ENCODE data around the gene PTPN14.

The PTPN14 gene

GRCh38 chr1:214449371-214449770 is 102.0 kb downstream of the PTPN14 start:
- DNase-seq: no peak

GRCh38 chr1:214448536-214448935 is 102.9 kb downstream of the PTPN14 start:
- DNase-seq: no peak

DNA sequence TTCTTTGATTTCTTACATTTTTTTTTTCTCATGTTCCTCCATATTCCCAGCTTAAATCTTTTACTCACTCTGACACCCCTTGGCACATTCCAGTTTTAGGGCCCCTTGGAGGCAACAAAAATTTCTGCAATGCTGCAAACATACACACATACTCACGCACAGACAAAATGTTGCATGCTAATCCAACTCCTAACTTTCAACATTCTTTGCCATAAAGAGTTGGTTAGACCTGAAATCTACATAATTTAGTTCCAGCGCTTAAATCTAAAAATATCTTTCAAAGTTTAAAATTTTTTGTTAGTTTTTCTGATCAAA is 103.9 kb downstream of the PTPN14 start:
- no peak for DNase-seq

- no peak for DNase-seq
These were observed 104.4 kb downstream of the PTPN14 start for GRCh38 chr1:214446772-214447556.

GRCh38 chr1:214445831-214446614 is 105.4 kb downstream of the PTPN14 start:
- no peak for DNase-seq

DNA sequence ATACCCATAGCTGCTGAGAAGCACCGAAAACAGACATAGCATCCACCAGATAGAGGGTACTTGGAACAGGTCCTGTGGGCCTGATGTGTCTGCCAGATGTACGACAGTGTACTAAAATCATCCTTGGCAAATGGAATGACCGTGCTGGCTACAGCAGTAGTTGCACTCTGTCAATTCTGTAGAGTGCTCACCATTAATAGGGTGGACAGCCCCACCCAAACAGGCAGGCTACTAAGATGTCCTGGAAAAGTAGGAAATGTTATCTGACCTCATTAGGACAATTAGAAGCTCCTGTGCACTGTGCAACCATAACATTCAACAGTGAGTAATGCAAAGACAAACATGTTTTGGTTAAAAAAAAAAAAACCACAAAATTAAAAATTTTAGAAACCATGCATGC is 106.2 kb downstream of the PTPN14 start:
- no peak for DNase-seq

DNA sequence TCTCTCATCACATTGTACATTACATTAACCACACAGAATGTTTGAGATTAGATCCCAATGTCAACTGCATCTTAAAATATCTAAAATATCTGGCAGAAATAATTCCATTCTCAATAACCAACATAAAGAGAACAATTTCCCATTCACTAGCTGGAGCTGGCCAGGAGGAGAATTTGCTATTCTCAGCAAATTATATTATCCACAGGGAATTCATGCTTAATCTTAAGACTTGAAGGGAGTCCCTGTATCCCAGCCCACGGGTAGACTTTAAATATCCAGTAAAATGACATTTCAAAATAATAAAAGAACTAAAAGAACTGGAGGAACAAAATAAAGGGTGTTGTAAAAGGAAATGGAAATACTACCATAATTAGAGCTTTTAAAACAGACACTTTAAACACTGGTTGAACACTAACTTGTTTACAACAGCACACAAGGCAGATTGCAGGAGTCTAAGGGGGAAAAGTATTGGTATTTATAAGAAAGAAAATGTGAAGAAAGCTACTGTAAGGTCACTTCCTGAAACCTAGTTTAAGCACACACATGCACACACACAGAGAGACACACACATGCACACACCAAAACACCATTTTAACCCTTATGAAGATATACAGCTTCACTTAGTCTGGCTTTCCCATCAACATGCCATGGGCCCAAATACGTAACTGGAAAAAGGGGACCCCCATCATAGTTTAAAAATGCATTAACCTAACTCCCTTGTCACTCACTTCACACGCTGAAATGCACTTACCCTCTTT is 107.0 kb downstream of the PTPN14 start:
- no peak for DNase-seq

GRCh38 chr1:214441119-214441518 is 110.3 kb downstream of the PTPN14 start:
- DNase-seq: no peak

- no peak for DNase-seq
These were observed 111.0 kb downstream of the PTPN14 start for GRCh38 chr1:214440219-214440965.

DNA sequence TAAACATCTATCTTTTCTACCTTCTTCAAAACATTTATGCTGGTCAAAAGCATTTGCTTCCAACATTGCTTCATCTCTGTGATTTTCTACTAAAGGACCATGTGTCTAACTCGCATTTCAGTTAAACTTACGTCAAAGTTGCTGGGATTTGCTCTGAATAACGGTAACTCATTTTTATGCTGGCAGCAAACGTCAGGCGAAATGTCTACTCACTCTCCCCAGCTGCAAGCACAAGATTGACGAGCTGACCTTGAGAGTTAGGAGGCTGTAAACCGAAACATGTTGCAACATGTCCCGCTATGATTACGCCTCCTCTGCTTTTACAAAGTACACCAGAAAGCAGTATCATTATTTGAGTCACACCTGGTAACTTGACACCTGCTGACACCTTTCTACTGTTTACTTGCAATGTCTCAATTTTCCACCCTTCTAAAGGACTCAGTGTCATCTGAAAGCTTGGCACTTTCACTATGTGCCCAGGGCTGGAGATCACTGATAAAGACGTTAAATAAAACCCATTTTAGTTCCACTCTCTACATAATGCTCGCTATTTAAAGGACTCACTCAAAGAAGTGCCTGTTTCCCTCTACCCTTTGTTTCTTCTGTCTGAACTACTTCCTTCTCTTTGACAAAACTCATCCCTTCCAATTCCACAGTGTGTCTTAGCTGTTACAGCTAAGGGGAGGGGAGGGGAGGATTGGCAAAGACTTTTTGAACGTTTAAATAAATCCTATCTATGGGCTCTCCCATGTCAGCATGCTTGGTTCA is 111.9 kb downstream of the PTPN14 start:
- no peak for DNase-seq

DNA sequence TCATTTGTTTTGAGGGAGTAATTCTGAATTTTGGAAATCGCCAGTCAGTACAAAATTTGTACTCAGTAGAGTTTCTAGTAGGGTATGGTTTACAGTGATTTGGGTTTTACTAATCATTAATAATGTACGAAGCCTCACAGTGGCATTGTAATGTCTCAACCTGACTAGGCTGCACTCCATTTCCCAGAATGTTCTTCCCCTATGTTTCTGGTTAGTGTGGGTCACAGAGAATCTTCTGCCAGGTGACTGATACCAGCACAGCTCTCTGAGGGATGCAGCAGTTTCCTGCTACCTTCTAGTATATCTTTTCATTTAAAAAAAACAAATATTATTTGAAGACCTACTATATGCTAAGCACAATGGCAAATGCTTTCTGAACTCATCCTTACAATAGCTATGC is 112.9 kb downstream of the PTPN14 start:
- no peak for DNase-seq

- no peak for DNase-seq
These were observed 113.3 kb downstream of the PTPN14 start for GRCh38 chr1:214438075-214438474.

GRCh38 chr1:214435867-214436266 is 115.5 kb downstream of the PTPN14 start:
- DNase-seq: no peak

GRCh38 chr1:214432245-214432644 is 119.2 kb downstream of the PTPN14 start:
- DNase-seq: no peak

GRCh38 chr1:214429951-214430770 is 121.2 kb downstream of the PTPN14 start:
- no peak for DNase-seq

DNA sequence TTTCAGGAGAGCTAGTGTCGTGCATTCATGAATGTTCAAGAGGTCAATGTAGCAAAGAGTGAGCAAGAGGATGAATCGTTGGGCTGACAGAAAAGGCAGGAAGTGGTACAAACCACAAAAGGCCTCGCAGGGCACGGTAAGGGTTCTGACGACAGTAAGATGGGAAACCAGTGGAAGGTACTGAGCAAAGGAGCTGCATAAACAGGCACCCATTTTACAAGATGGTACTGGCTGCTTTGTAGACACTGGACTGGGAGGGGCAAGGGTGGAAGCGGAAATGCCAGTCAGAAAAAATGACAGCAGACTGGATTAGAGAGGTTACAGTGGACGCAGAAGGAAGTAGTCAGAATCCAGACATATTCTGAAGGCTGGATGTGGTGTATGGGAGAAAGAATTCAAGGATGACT is 123.5 kb downstream of the PTPN14 start:
- DNase-seq: peak; percentile 26

- no peak for DNase-seq
These were observed 125.0 kb downstream of the PTPN14 start for GRCh38 chr1:214426426-214426812.

DNA sequence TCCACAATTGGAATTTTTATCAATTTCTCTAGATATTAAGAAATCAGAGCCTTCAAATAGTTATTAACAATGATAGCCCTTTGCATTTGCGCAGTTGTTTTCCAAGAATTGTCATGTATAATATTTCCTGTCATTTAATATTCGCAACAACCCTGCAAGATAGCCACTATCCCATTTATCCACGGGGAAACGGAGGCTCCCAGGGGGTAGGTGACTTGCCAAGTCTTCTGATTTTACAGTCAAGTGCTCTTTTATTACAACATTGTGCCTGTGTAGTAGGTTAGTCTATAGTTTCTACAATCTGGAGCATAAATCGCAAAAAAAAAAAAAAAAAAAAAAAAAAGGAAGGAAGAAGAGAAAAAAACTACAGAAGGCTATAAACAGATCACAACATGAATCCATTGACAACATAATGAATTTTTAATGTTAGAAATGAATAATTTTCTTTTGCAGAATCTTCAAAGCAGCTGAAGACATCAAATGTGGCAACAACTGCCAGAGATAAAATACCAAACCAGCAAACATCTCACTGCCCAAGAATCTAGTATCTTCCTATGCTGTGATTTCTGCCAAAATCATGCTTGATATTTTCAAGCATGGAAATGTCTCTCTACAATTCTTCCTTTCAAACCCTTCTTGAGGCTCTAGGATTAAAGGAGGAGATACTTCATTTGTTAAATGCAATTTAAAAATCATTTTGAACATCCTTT is 125.5 kb downstream of the PTPN14 start:
- no peak for DNase-seq

DNA sequence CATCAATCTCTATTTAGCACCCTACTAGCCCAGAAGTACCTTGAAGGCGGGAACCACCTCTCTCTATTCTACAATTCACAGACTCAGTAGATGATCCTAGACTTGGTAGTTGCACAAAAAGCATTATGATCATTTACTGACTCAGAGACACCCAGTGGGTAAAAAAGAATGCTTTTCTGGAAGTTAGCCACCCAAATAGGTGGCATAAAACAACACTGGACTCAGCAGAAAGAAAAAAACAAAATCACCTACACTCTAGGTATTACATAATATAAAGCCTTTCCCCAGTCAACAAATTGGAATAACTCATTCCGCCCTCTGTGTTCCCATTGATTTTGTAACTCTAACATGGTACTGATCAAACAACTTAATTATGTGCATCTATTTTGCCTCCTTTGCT is 126.3 kb downstream of the PTPN14 start:
- no peak for DNase-seq

DNA sequence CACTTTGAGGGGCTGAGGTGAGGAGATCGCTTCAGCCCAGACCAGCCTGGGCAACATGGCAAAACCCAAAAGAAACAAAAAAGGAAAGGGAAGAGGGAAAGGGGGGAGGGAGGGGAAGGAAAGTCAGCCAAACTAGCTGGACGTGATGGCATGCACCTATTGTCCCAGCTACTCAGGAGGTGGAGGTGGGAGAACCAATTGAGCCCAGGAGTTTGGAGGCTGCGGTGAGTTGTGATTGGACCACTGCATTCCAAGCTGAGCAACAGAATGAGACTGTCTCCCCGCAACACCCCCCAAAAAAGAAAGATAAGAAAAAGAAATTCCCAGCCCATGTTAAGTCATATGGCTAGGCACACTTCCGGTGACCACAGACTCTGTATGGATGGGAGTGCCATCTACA is 128.4 kb downstream of the PTPN14 start:
- DNase-seq: no peak

Measured in effector CD4-positive, alpha-beta T cell (primary cell).